Mammary epithelial cell (primary cell): Measurements from ENCODE around the gene PPM1E.

ENCODE experiments used
- CTCF ChIP-seq, 2 donors: IDR thresholded peaks in 1 of 2; conservative IDR thresholded peaks in 1 of 2; 2 replicates each; pipeline ENCODE4 v1.5.1; 2011 to 2012; ENCODE audit warnings: inconsistent platforms in 2 of 2, low read length in 2 of 2, mild to moderate bottlenecking in 2 of 2, control low read depth in 1 of 2, low read depth in 1 of 2; ENCODE audit not compliant: insufficient read depth in 1 of 2; ENCODE audit errors: extremely low read depth in 1 of 2
- EZH2 ChIP-seq: IDR thresholded peaks from 2 replicates; pipeline ENCODE4 v1.6.1; 2012; ENCODE audit warnings: low read length, inconsistent platforms, borderline replicate concordance

DNA sequence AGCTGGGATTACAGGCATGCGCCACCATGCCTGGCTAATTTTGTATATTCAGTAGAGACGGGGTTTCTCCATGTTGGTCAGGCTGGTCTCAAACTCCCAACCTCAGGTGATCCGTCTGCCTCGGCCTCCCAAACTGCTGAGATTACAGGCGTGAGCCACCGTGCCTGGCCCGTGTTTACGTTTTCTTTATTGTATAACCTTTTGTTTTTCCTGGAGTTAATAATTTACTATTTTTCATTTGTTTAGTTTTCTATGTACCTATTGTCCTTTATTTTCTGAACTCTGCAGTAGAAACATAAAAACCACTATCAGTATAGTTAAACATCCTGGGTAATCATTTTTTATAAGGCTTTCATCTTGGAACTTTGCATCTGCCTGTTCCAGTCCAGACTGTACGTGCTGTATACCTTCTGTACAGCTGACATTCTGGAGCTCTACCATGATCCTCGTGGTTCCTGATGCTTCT, 73.6 kb downstream of the PPM1E start:
- TF ChIP-seq CTCF (conservative IDR thresholded peaks at IDR 0.05 in 1 of 2, IDR thresholded peaks at IDR 0.05 in 1 of 2; ENCODE audit: extremely low read depth in 1 of 2, insufficient read depth in 1 of 2, low read depth in 1 of 2, low read length in 2 of 2), result no peak
- TF ChIP-seq EZH2, result no peak
